ENCODE measurements around the gene PGAP1. TPM values are rescaled to one million over a fixed set of nuclear protein-coding genes. Genes with fewer than 3 reads are reported as not detected.

Gene PGAP1
- total RNA-seq, 4 donors from 2014 or later, result 6.9 to 26.0 (median 14.0) TPM

DNA sequence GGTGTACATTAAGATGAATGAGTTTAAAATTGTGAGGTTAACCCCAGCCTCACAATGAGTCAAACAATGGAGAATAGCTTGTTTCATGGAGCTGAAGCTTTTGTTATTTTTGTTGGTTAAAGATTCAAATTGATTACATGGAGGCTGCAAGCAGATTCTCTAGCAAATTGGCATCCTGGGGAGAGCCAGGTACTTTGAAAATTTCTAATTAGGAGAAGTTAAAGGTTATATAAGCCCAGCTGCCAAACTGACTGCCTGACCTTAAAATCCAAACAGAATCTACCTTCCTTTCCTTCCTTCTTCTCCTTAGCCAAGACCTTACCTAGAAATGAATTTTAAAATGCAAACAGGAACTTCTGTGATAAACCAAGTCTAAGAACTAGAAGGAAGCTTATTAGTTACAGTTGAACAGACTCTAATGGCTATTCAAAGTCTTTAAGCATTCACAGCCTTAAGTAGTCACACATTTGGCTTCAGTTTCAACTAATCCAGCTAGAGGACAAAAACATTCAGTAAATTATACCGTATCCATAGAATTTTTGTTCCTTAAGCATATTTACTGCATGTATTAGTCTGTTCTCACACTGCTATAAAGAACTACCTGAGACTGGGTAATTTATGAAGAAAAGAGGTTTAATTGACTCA is 31.5 kb upstream of the PGAP1 start:
- WGBS, 2 donors, result 66 to 94% methylated on average over 1 of the region's 1 CpG
- TF ChIP-seq, protein P1, sequence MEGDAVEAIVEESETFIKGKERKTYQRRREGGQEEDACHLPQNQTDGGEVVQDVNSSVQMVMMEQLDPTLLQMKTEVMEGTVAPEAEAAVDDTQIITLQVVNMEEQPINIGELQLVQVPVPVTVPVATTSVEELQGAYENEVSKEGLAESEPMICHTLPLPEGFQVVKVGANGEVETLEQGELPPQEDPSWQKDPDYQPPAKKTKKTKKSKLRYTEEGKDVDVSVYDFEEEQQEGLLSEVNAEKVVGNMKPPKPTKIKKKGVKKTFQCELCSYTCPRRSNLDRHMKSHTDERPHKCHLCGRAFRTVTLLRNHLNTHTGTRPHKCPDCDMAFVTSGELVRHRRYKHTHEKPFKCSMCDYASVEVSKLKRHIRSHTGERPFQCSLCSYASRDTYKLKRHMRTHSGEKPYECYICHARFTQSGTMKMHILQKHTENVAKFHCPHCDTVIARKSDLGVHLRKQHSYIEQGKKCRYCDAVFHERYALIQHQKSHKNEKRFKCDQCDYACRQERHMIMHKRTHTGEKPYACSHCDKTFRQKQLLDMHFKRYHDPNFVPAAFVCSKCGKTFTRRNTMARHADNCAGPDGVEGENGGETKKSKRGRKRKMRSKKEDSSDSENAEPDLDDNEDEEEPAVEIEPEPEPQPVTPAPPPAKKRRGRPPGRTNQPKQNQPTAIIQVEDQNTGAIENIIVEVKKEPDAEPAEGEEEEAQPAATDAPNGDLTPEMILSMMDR (IDR thresholded peaks at IDR 0.05), result no peak
- TF ChIP-seq POLR2A (IDR thresholded peaks at IDR 0.05), result no peak
- H3K36me3 ChIP-seq, result no peaks in the 10 kb centered on the region
- no peak overlapping the region for H3K27ac ChIP-seq
- no peaks in the 10 kb centered on the region for H3K4me1 ChIP-seq
- no peak overlapping the region for H3K4me3 ChIP-seq (replicated peaks in 1 of 3)
- H3K27me3 ChIP-seq, result no peaks in the 10 kb centered on the region
- intact Hi-C loops (cut with DNase I), result no loop called here
- no peaks in the 10 kb centered on the region for H3K9me3 ChIP-seq
- DNase-seq, result no peak

DNA sequence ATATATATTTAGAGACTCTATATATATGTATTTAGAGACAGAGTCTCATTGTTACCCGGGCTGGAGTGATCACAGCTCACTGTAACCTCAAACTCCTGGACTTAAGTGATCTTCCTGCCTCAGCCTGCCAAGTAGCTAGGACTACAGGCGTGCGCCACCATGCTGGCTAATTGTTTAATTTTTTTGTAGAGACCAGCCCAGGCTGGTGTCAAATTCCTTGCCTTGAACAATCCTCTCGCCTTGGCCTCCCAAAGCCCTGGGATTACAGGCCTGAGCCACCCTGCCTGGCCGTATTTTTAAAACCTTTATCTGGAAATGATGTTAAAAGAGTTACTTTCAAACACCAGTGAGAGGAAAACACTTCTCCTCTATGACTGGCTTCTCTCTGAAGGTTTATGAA is 30.9 kb upstream of the PGAP1 start:
- H3K4me1 ChIP-seq, result no peaks in the 10 kb centered on the region
- no peak for TF ChIP-seq POLR2A (IDR thresholded peaks at IDR 0.05)
- TF ChIP-seq, protein P1 (IDR thresholded peaks at IDR 0.05), result no peak
- H3K36me3 ChIP-seq, result no peaks in the 10 kb centered on the region
- no peaks in the 10 kb centered on the region for H3K27me3 ChIP-seq
- no peak overlapping the region for H3K27ac ChIP-seq
- intact Hi-C loops (cut with DNase I), result no loop called here
- 91 to 95% methylated on average over 5 of the region's 5 CpGs for WGBS, 2 donors
- H3K4me3 ChIP-seq (replicated peaks in 1 of 3), result no peak overlapping the region
- no peak for DNase-seq
- no peaks in the 10 kb centered on the region for H3K9me3 ChIP-seq

DNA sequence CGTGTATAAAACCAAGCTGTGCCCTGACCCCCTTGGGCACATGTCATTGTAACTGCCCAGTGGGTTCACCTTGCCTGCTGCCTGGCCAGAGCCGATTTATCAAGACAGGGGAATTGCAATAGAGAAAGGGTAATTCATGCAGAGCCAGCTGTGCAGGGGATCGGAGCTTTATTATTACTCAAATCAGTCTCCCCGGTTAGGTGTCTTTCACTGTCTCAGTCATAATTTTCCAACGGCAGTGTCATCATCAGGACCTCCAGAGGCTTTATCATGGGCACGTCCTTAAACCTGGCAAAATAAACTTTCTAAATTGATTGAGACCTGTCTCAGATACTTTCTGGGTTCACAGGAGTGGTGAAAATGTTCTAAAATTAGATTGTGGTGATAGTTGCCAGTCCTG is 29.6 kb upstream of the PGAP1 start:
- H3K27me3 ChIP-seq, result no peaks in the 10 kb centered on the region
- H3K9me3 ChIP-seq, result no peaks in the 10 kb centered on the region
- no peak overlapping the region for H3K4me3 ChIP-seq (replicated peaks in 1 of 3)
- H3K36me3 ChIP-seq, result no peaks in the 10 kb centered on the region
- no peak for TF ChIP-seq POLR2A (IDR thresholded peaks at IDR 0.05)
- TF ChIP-seq, protein P1 (IDR thresholded peaks at IDR 0.05), result no peak
- DNase-seq, result no peak
- no peak overlapping the region for H3K27ac ChIP-seq
- no peaks in the 10 kb centered on the region for H3K4me1 ChIP-seq
- WGBS, 2 donors, result 76 to 79% methylated on average over 6 of the region's 6 CpGs
- intact Hi-C loops (cut with DNase I), result no loop called here

DNA sequence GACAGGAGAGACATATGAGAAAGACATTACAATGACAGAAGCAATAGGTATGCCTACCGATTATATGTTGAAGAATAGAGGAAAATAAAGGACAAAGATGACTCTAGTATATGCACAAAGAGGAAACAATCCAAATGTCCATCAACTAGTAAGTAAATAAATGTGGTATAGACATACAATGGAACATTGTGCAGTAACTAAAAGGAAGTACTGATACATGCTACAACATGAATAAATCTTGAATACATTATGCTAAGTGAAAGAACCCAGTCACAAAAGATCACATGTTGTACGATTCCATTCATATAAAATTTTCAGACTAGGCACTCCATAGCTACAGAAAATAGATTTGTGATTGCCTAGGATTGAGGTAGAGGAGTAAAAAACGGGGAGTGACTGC is 28.5 kb upstream of the PGAP1 start:
- Histone ChIP-seq H3K36me3 (no peaks in the 10 kb centered on the region), H3K27ac (no peak overlapping the region), H3K27me3 (no peaks in the 10 kb centered on the region), H3K4me3 (replicated peaks in 1 of 3) (no peak overlapping the region), H3K4me1 (no peaks in the 10 kb centered on the region), H3K9me3 (no peaks in the 10 kb centered on the region)
- intact Hi-C loops (cut with DNase I), result no loop called here
- WGBS, 2 donors, result 79 to 84% methylated on average over 3 of the region's 3 CpGs
- no peak for TF ChIP-seq POLR2A (IDR thresholded peaks at IDR 0.05)
- TF ChIP-seq, protein P1 (IDR thresholded peaks at IDR 0.05), result no peak
- no peak for DNase-seq

DNA sequence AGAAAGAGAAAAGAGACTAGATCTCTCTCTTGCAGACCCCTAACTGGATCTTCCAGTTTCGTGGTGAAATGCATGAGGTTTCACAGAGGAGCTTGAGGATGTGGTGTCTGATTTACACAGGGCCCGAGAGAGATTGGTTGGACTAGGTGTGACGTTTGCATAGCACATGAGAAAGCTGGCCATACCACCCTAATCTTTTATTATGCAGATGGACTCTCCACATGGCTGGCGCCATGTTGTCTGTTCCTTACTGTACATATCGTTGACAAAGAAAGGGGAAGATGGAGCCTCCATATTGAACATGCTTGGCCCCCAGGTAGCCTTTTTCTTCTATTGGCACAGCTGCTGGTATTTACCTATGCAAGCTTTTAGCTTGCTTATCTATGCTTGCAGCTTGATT is 27.5 kb upstream of the PGAP1 start:
- TF ChIP-seq, protein P1 (IDR thresholded peaks at IDR 0.05), result no peak
- TF ChIP-seq POLR2A (IDR thresholded peaks at IDR 0.05), result no peak
- H3K36me3 ChIP-seq, result no peaks in the 10 kb centered on the region
- intact Hi-C loops (cut with DNase I), result no loop called here
- no peaks in the 10 kb centered on the region for H3K9me3 ChIP-seq
- H3K4me3 ChIP-seq (replicated peaks in 1 of 3), result no peak overlapping the region
- DNase-seq, result no peak
- no peak overlapping the region for H3K27ac ChIP-seq
- H3K27me3 ChIP-seq, result no peaks in the 10 kb centered on the region
- no peaks in the 10 kb centered on the region for H3K4me1 ChIP-seq
- WGBS, 2 donors, result 69 to 76% methylated on average over 5 of the region's 5 CpGs
